ENCODE data around the gene SEMA5B.

Gene SEMA5B

GRCh38 chr3:122882361-122882947 is 145.1 kb downstream of the SEMA5B start:
- no peak overlapping the region for H3K4me3 ChIP-seq (ENCODE audit: control insufficient read depth, low read depth, low read length)
- TF ChIP-seq CTCF (IDR thresholded peaks at IDR 0.05; ENCODE audit: control insufficient read depth, insufficient read depth, low read depth, low read length, missing control alignments), result no peak
- DNase-seq (ENCODE audit: low read depth), result no peak

GRCh38 chr3:122880624-122881023 is 146.9 kb downstream of the SEMA5B start:
- H3K4me3 ChIP-seq (ENCODE audit: control insufficient read depth, low read depth, low read length), result no peak overlapping the region
- TF ChIP-seq CTCF (IDR thresholded peaks at IDR 0.05; ENCODE audit: control insufficient read depth, insufficient read depth, low read depth, low read length, missing control alignments), result no peak
- no peak for DNase-seq (ENCODE audit: low read depth)

- DNase-seq (ENCODE audit: low read depth), result no peak
- H3K4me3 ChIP-seq (ENCODE audit: control insufficient read depth, low read depth, low read length), result no peak overlapping the region
- no peak for TF ChIP-seq CTCF (IDR thresholded peaks at IDR 0.05; ENCODE audit: control insufficient read depth, insufficient read depth, low read depth, low read length, missing control alignments)
Measured at GRCh38 chr3:122880173-122880572, 147.4 kb downstream of the SEMA5B start.

GRCh38 chr3:122875547-122876127 is 151.9 kb downstream of the SEMA5B start:
- H3K4me3 ChIP-seq (ENCODE audit: control insufficient read depth, low read depth, low read length), result no peak overlapping the region
- no peak for TF ChIP-seq CTCF (IDR thresholded peaks at IDR 0.05; ENCODE audit: control insufficient read depth, insufficient read depth, low read depth, low read length, missing control alignments)
- no peak for DNase-seq (ENCODE audit: low read depth)

GRCh38 chr3:122873741-122874515 is 153.6 kb downstream of the SEMA5B start:
- TF ChIP-seq CTCF (IDR thresholded peaks at IDR 0.05; ENCODE audit: control insufficient read depth, insufficient read depth, low read depth, low read length, missing control alignments), result no peak
- H3K4me3 ChIP-seq (ENCODE audit: control insufficient read depth, low read depth, low read length), result no peak overlapping the region
- no peak for DNase-seq (ENCODE audit: low read depth)

GRCh38 chr3:122868322-122868721 is 159.2 kb downstream of the SEMA5B start:
- DNase-seq (ENCODE audit: low read depth), result no peak
- no peak overlapping the region for H3K4me3 ChIP-seq (ENCODE audit: control insufficient read depth, low read depth, low read length)
- TF ChIP-seq CTCF (IDR thresholded peaks at IDR 0.05; ENCODE audit: control insufficient read depth, insufficient read depth, low read depth, low read length, missing control alignments), result no peak
